Hematopoietic multipotent progenitor cell treated with erythropoietin and hydrocortisone succinate and interleukin-3 and kit ligand, for 17 days (in vitro differentiated cells): ENCODE results near the gene LIPK.
"Not testable (repeated sequence)": the region's sequence is repeated elsewhere in the genome, so short reads cannot be mapped to it uniquely, and the experiment has no call there.

Source experiments
- DNase-seq: peaks from one replicate; pipeline ENCODE4 v3.0.0-alpha.2; 2015; ENCODE audit warnings: low spot score

LIPK gene

GRCh38 chr10:88715517-88715916 lies 9.5 kb downstream of the LIPK start:
- DNase-seq, result no peak

GRCh38 chr10:88721392-88721791 lies 15.3 kb downstream of the LIPK start:
- DNase-seq, result no peak

GRCh38 chr10:88725798-88726197 lies 19.7 kb downstream of the LIPK start:
- DNase-seq, result no peak

- no peak for DNase-seq
Measured at GRCh38 chr10:88728107-88728763, 22.2 kb downstream of the LIPK start.

- no peak for DNase-seq
Measured at GRCh38 chr10:88730864-88731263, 24.8 kb downstream of the LIPK start.

GRCh38 chr10:88731296-88731695 lies 25.2 kb downstream of the LIPK start:
- no peak for DNase-seq

- no peak for DNase-seq
Measured at GRCh38 chr10:88733215-88733614, 27.2 kb downstream of the LIPK start.

GRCh38 chr10:88735661-88736060 lies 29.6 kb downstream of the LIPK start:
- no peak for DNase-seq

GRCh38 chr10:88741921-88742320 lies 35.9 kb downstream of the LIPK start:
- DNase-seq, result not testable (repeated sequence)

- DNase-seq, result no peak
Measured at GRCh38 chr10:88742448-88742847, 36.4 kb downstream of the LIPK start.

- no peak for DNase-seq
Measured at GRCh38 chr10:88744002-88744401, 38.0 kb downstream of the LIPK start.

- DNase-seq, result no peak
Measured at GRCh38 chr10:88745633-88746032, 39.6 kb downstream of the LIPK start.

GRCh38 chr10:88754287-88754686 lies 48.2 kb downstream of the LIPK start:
- DNase-seq, result no peak

- no peak for DNase-seq
Measured at GRCh38 chr10:88755753-88756152, 49.7 kb downstream of the LIPK start.

- DNase-seq, result no peak
Measured at GRCh38 chr10:88756660-88757059, 50.6 kb downstream of the LIPK start.

- DNase-seq, result no peak
Measured at GRCh38 chr10:88759366-88760101, 53.5 kb downstream of the LIPK start, which contains the start of gene LIPN. Gene LIPN, plus strand, starts transcription at chr10:88760020. Its CDS starts 1,386 bp downstream, at chr10:88761406.

GRCh38 chr10:88762906-88763305 lies 56.9 kb downstream of the LIPK start:
- no peak for DNase-seq

- no peak for DNase-seq
Measured at GRCh38 chr10:88763441-88763840, 57.4 kb downstream of the LIPK start.

GRCh38 chr10:88764110-88764509 lies 58.1 kb downstream of the LIPK start:
- no peak for DNase-seq

- DNase-seq, result no peak
Measured at GRCh38 chr10:88765816-88766215, 59.8 kb downstream of the LIPK start.

- no peak for DNase-seq
Measured at GRCh38 chr10:88769384-88769783, 63.3 kb downstream of the LIPK start.

GRCh38 chr10:88781206-88781605 lies 75.2 kb downstream of the LIPK start:
- DNase-seq, result no peak

GRCh38 chr10:88782222-88782621 lies 76.2 kb downstream of the LIPK start:
- DNase-seq, result no peak

- DNase-seq, result no peak
Measured at GRCh38 chr10:88783724-88784123, 77.7 kb downstream of the LIPK start.
